HG02885 (cell line): Measurements from ENCODE around the gene PMEL.
"Not testable (repeated sequence)": the region's sequence is repeated elsewhere in the genome, so short reads cannot be mapped to it uniquely, and the experiment has no call there.

ENCODE experiments used
- ATAC-seq: cut with Tn5 transposase; IDR thresholded peaks from one replicate; pipeline ENCODE4 v1.9.1; 2021; ENCODE audit warnings: mild to moderate bottlenecking; ENCODE audit not compliant: unreplicated experiment, poor library complexity

Gene PMEL

GRCh38 chr12:55984861-55985260 lies 19.0 kb upstream of the PMEL start:
- ATAC-seq = no peak

GRCh38 chr12:55983232-55983842 lies 17.5 kb upstream of the PMEL start:
- no peak for ATAC-seq

GRCh38 chr12:55982319-55982936 lies 16.6 kb upstream of the PMEL start:
- ATAC-seq = peak; percentile 82

- not testable (repeated sequence) for ATAC-seq
These were observed 16.0 kb upstream of the PMEL start for GRCh38 chr12:55981882-55982281.

- no peak for ATAC-seq
These were observed 13.2 kb upstream of the PMEL start for GRCh38 chr12:55979069-55979468.

GRCh38 chr12:55978393-55978792 lies 12.6 kb upstream of the PMEL start:
- ATAC-seq = no peak

GRCh38 chr12:55974308-55974730 lies 8.5 kb upstream of the PMEL start:
- ATAC-seq = peak; percentile 17

GRCh38 chr12:55973599-55974307 lies 7.9 kb upstream of the PMEL start, which contains the start of gene RAB5B:
RAB5B (plus strand) TSS chr12:55974078; CDS start chr12:55986961, 12,883 bp downstream.
- ATAC-seq = peak; percentile 92

GRCh38 chr12:55972911-55973598 lies 7.2 kb upstream of the PMEL start:
- no peak for ATAC-seq

GRCh38 chr12:55972456-55972855 lies 6.6 kb upstream of the PMEL start:
- ATAC-seq = no peak

GRCh38 chr12:55972042-55972441 lies 6.2 kb upstream of the PMEL start:
- ATAC-seq = no peak

GRCh38 chr12:55970775-55971174 lies 4.9 kb upstream of the PMEL start:
- no peak for ATAC-seq

- no peak for ATAC-seq
These were observed 3.5 kb upstream of the PMEL start for GRCh38 chr12:55969356-55969755.

- peak; percentile 98 for ATAC-seq
These were observed 803 bp upstream of the PMEL start, which contains the start of gene CDK2 for GRCh38 chr12:55966408-55967281. CDK2 (plus strand) TSS chr12:55966830; CDS start chr12:55967009, 179 bp downstream.

GRCh38 chr12:55965240-55965639 lies 602 bp downstream of the PMEL start:
- ATAC-seq = no peak

- ATAC-seq = no peak
These were observed 2.1 kb downstream of the PMEL start for GRCh38 chr12:55963760-55964159.

- ATAC-seq = no peak
These were observed 8.6 kb downstream of the PMEL start for GRCh38 chr12:55957106-55957859.

- ATAC-seq = no peak
These were observed 9.9 kb downstream of the PMEL start for GRCh38 chr12:55955800-55956508.

GRCh38 chr12:55955344-55955743 lies 10.5 kb downstream of the PMEL start:
- ATAC-seq = no peak
